Suppressor macrophage treated with lipopolysaccharide for 1 hour (primary cell): ENCODE measurements around the gene MAP7D2.
A peak's percentile ranks its signal among the peaks of the same experiment; 100 is the strongest.

Experiments used
- DNase-seq, 3 donors: peaks; one replicate each; pipeline ENCODE4 v3.0.0-alpha.2; 2020 to 2022

Gene MAP7D2

DNA sequence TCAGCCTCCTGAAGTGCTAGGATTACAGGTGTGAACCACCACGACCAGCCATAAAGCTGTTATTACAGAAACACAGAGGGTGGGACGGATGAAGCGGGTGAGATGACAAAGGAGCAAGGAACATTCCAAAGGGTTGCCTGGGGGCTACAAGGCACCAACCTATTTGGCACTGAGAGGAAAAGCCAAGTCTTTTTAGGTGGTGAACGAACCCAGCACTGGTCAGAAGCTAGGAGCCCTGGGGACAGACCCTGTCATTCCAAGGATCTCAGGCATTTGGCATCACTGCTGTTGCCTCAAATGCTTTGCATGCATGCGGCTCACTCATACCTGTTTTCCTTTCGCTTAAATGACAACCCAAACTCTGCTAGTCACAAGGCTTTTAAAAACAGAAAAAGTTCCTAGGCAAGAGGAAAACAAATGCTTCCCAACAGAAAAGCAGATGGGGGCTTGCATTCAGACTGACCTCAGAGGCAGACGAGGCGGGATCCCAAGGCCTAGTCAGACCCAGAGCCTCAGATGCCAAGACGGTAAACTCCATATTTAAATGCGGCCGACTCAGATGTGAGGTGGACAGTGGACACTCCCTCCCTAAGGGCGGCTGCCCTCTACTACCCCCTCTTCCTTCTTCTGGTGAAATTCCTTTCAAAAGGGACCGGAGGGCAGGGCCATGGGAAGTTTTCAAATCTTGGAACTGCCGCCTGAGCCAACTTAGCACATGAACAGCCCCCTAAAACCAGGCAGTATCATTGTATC is 4.5 kb downstream of the MAP7D2 start:
- DNase-seq: no peak

DNA sequence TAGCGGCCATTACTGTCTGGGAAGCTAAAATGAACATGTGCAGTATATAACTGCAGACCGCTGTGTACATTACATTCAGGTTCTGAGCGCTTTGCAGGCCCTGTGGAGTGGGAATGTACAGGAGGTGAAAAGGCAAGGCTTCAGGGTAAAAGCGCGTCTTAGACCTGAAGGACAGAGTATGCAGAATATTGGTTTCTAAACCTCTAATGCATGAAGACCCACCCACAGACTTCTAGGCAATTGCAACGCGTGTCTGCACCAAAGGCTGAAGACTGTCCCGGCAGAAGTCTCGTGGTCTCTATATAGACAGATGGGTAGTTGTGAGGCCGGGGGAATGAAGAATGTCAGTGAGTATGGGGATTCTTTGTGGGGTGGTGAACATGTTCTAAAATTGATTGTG is 5.4 kb downstream of the MAP7D2 start:
- no peak for DNase-seq

DNA sequence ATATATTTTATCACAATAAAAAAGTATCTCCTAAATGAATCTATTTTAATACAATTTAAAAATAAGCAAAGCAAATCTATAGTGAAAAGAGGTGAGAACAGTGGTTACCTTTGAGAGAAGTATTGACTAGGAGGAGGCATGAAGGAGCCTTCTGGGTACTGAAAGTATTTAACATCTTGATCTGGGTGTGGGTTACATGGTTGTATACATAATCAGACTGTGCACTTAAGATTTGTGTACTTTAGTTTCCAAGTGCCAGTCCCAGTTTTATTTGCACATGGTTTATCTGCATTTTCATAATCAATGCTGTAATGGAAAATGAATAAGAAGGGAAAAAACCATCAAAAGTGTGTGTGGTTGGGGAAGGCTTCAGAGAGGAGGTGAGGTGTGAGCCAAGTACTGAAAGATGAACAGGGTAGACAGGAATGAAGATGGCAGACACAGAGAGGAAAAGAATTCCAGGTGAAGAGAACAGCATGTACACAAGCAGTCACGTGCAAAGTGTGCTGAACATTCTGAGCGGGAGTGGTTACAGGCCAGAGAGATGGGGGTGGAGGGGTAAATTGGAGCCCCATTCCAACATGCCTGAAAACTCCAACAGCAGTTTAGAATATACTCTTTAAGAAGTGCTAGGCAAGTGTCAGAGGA is 14.6 kb downstream of the MAP7D2 start:
- no peak for DNase-seq

DNA sequence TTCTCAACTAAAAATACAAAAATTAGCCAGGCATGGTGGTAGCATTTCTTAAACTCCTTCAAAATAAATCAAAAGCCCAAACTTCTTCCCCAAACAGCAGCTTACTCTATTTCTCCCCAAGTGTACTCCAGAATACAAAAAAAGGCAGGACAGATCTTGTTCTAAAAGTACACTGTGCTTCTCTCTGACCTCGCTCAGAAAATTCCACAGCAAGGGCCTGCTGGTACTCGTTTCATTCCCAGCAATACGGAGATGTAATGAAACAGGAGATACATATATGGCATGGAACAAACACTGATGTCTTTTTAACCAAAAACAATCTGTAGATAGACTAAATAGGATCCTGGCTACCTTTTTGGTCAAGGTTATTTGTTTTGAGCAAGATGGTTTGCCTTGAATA is 25.2 kb downstream of the MAP7D2 start:
- DNase-seq: no peak

- no peak for DNase-seq
Measured at GRCh38 chrX:20089845-20090244, 26.9 kb downstream of the MAP7D2 start.

DNA sequence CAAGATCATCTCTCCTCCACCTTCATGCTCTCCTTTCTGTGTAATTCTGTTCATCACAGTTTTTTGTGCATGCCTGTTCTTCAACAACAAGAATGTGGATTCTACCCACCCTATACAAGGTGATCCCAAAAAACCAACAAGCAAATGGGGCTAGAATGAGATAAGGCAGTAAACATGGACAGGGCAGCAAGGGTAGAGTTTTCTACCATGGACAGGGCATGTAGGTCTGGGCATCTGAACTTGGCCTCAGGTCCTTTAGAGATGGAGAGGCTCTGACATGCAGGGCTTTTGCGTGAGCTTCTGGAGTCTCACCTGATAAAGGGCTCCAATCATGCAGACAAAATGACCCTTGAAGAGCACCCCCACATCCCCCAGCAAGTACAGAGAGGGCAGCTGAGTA is 36.4 kb downstream of the MAP7D2 start:
- DNase-seq: no peak

- no peak for DNase-seq
Measured at GRCh38 chrX:20071511-20072079, 45.1 kb downstream of the MAP7D2 start.

- DNase-seq: peak; percentile 54 to 71 (median 62)
Measured at GRCh38 chrX:20067709-20068561, 48.8 kb downstream of the MAP7D2 start.

DNA sequence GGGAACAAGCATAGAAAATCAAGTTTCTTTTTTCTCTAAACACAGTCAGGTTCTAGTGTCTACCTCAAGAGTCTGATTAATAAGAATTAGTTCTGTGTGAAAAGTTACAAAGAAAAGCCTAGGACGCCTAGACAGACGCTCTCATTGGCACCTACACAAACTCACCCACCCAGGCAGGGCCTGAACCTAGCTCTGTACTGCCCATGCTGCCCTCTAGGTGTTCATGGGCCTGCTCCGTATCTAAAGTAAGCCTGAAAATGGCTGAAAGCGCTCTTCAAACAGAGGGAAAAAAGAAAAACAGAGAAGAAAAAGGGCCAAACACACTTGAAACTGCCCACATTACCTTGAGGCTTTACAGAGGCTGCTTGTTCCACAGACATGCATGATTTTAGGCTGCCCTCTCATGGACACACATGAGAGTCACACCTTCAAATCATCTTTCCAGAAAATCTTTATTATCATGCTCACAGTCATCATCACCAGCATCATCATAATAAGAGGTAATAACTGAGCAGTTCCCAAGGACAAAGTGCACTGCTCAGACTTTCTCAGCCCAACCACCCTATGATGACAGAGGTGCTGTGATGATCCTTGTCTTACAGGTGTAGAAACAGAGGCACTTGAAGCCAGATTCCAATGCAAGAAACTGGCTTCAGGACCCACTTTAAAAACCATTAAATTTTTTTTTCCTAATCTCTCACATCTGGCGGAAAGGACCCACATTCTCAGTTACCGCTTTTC is 49.6 kb downstream of the MAP7D2 start:
- peak; percentile 9 to 21 (median 17) for DNase-seq

DNA sequence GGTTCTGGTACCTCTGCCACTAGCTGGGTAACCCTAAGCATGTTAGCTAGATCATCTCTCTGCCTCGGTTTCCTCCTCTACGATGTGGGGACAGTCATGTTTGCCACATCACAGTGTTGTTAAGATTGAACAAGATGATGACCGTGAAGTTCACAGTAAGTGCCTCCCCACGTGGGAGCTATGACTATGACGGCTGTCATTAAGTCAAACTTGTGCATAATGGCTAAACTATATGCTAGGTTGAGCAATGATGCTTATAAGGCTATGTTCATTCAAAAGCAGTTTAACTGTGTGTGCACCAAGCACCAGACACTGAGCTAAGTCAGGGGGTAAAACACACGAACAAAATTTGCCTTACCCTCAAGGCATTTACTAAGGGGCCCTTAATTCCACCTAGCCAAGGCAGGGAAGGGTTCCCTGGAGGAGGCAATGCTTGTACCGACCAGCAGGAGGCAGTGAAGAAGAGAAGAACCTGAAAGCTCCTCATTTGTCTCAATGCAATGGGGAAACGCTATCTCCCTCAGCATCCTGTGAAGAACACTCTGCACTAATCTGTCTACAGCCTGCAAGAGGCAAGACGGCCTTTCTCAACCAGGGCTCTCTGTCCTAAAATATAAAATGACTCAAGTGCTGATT is 52.9 kb downstream of the MAP7D2 start:
- no peak for DNase-seq

- no peak for DNase-seq
Measured at GRCh38 chrX:20063153-20063552, 53.6 kb downstream of the MAP7D2 start.

DNA sequence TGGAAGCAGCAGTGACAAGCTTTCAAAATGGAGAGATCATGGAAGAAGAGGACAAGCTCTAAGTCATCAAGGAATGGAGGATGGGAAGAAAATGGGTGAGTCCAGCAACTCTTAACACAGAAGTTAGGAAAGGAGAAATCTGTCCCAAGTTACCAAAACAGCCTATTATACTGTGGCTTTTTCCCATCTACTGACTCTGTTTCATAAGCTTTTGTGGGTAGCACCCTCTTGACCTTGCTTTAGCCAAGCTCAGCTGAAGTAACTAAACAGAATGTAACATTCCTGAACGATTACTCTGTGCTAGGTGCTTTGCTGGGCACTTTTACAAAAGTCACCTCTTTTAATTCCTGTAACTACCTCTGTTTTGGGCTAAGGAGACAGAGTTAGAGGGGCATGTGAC is 54.9 kb downstream of the MAP7D2 start:
- no peak for DNase-seq

DNA sequence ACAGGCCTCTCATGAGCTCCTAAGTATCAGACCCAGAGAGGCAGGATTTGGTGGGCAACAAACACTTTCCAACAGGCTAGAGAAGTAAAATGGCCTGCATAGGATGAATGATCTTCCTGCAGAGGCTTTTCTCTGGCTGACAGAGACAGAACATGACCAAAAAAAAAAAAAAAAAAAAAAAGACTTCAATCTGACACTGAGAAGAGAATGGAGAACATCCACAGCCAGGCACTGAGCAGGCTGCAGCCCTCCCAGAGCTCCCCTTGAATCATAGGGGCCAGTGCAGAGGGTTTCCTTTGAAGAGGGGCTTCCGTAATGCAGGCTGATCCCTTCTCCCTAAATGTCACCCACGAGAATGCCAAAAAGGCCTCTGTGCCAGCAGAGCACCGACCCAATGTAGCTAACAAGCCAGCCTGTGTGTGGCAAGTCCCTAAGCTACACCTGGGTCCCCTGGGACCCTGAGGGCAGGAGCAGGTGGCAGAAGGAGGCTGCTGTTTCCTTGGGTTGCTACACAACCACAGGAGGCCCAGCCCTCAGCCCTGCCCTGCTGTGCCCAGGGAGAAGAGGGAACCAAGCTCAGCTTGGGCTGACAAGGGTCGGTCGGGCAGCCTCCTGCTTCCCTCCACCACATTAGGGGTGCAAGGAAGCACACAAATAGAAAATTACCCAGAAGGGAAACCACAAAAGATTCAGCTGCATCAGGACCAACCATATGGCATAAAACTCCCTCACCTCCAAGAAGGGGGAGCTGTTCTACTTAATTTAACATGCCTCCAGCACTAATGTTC is 55.6 kb downstream of the MAP7D2 start:
- DNase-seq: no peak

DNA sequence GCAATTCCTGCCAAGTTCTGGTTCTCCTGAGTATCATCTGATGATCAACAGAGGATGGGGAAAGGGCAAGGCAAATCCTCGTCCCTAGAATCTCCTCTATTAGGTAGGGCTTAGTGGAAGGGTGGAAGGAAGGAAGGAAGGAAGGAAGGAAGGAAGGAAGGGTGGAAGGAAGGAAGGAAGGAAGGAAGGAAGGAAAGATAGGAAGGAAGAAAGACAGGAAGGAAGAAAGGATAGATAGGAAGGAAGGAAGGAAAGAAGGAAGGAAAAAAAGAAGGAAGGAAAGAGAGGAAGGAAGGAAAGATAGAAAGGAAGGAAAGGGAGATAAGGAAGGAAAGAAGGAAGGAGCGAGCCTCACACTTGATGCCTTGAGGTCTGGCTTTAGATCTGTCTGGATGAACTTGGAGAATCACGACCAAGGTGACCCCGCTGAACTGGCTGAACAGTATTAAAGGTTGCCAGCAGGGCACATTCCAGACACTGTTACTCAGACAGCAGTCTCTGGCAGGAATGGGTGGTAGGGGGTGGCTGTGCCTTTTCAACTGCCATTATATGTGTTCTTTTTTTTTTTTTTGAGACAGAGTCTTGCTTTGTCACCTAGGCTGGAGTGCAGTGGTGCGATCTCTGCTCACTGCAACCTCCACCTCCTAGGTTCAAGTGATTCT is 57.1 kb downstream of the MAP7D2 start:
- DNase-seq: no peak

DNA sequence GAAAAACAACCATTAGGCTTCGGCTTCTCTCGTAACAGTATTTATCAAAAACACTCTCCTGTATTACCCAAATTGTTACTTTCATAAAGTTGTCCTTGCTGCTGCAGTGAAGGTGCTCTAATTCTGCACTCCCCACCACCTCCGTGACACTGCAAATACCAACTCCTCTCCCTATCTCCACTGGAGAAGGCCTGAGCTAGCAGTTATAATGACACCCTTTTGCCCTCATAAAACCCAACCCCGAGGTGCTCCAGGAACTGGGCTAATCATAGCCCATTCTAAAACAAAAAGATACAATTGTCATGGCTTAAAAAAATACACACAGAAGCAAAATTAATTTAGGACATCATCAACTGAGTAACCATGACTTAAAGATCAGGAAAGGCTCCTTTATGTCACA is 59.2 kb downstream of the MAP7D2 start:
- DNase-seq: no peak

- DNase-seq: no peak
Measured at GRCh38 chrX:20056704-20057103, 60.0 kb downstream of the MAP7D2 start.

DNA sequence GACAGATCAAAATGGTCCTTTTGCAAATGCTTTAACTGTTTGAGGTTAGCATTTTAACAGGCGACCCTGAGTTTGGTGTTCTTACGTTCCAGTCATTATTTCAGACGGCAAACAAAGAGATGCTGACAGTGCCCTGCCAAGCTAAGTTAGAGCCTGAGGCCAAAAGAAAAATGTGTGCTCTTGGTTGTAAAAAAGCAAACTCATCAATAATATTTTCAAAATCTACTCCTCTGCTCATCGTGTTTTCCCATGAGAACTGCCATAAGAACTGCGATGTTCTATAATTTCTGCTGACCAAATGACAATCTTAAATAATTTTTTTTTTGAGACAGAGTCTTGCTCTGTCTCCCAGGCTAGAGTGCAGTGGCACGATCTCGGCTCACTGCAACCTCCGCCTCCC is 63.2 kb downstream of the MAP7D2 start:
- no peak for DNase-seq

GRCh38 chrX:20046864-20047263 is 69.8 kb downstream of the MAP7D2 start:
- no peak for DNase-seq

- DNase-seq: no peak
Measured at GRCh38 chrX:20046223-20046622, 70.5 kb downstream of the MAP7D2 start.

DNA sequence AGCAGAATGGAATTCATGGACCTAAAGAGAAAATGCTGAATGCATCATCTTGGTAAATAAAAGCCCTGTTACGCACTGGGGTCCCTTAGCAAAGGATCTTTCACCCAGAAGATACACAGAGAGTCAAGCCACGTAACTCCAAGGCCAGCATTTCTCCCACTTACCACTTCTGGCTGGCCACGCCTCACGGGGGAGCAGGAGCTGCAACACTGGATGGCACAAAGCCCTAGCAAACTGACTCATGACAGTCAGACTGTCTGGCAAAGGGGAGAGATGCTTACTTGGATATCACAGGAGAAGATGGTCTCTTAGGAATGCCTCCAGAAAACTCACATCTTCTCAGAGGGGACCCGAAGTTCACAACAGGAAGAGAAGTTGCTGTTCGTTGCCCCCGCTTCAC is 74.5 kb downstream of the MAP7D2 start:
- no peak for DNase-seq

DNA sequence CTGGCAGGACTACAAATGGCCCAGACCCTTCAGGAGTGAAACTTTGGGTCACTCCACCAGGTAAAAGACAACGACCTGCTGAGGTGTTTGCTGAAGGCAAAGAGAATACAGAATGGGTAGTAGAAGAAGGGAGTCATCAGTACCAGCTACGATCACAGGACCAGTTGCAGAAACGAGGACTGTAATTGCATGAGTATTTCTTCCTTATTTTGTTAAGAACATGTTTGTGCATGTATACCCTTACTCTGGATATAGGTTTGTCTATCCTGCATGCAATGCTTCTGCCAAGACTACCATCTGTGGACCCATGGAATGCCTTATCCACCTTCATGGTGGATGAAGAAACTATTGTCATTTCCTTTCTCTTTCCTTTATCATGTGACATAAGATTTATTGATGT is 77.7 kb downstream of the MAP7D2 start:
- DNase-seq: no peak
